Kidney tubule cell (primary cell): ENCODE measurements around the gene GNPTG.
A peak's percentile ranks its signal among the peaks of the same experiment; 100 is the strongest.

Experiments used
- DNase-seq: peaks from one replicate; pipeline ENCODE4 v3.0.0-alpha.2; 2018; ENCODE audit warnings: low spot score

Gene GNPTG

DNA sequence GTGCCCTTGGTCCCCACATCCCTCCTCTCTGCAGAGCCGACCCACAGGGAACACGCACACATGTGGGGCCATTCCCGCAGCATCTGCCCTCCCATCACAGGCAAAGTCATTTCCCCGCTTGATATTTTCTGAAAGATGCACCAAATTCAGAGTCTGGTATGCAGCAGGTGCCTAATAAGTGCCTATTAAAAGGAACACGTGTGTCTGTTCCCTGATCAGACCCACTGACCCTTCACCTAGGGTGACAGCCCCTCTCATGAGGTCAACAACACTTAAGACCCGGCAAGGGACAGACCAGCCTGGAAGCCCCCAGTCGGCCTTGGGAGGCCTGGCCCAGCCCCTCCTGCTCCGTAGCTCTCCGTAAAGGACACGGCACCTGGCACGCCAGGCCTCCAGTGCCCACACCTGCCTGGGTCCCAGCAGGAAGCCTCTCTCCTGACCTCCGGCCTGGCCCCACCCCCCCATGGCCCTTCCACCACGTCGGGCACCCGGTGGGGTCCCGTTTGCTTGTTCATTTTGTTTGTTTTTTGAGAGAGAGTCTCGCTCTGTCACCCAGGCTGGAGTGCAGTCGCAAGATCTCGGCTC lies 42.7 kb downstream of the GNPTG start:
- no peak for DNase-seq

DNA sequence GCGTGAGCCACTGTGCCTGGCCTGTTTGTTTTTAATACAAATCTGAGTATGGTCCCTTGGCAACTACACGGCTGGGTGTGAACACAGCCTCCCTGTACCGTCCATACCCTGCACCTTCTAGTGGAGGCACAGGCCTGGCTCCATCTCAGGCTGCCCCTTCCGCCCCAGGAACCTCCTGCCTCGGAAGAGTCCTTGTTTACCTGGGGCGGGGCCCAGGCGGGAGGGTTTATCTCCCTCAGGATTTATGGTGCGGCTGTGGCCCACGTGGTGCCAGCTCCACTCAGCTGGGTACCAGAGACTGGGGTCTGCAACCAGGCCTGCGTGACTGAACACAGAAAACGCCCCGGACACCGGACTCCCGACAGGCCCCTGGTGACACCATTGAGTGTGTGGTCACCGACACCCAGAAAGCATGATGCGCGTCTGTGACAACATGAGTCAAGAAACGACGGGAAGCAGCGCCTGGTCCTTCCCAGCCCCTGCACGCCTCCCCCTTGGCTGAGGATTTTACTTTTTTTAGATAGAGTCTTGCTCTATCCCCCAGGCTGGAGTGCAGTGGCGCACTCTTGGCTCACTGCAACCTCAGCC lies 43.8 kb downstream of the GNPTG start:
- DNase-seq, result no peak

- DNase-seq, result no peak
Measured at GRCh38 chr16:1397779-1398178, 46.0 kb downstream of the GNPTG start.

DNA sequence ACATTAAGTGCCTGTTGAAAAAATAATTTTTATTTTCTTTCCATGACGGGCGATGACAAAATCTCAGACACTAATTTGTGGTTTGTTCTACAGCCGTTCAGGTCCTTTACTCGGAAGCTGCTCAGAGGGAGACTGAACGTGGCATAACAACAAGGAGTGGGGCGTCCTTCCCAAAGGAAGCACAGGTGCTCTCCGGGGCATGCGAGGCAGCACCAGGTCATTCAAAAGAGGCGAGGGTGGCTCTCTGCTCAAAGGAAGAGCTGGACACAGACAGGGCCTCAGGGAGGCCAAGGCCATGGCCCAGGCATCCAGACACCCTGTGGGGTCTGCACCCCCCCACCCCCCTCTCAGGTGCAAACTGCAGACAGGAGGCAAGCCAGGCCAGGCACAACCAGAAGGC lies 46.6 kb downstream of the GNPTG start:
- DNase-seq, result no peak

DNA sequence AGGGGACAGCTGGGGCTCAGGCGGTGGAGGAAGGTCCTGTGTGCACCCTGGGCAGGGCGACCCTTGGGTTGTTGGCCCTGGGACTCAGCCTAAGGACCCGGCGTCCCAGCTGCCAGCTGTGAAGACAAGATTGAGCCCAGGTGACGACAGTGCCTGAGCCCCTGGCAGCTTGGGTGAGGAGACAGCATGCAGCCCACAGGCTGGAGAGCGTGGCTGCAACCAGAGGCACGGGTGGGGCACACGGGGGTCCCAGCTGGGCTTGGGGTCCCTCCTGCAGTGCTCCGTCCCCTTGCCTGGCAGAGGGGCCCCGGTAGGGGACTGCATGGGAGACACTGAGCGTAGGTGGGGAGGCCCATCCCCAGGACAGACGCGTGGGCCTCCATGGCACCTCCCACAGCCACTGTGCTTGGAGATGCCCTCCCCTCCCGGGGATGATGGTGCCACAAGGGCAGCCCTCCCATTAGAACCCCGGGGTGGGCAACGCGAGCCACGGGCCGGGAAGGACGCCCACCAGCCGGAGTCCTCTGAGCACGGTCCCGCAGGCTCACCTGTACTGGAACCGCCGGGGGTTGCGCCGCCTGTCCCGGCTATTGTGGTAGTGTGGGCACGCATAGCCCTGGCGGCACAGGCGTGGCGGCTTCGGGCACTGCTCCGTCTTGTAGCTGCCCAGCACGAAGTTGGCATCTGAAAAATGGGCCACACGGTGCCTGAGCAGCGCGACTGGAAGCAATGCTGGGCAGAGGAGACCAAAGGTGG lies 47.3 kb downstream of the GNPTG start:
- no peak for DNase-seq

DNA sequence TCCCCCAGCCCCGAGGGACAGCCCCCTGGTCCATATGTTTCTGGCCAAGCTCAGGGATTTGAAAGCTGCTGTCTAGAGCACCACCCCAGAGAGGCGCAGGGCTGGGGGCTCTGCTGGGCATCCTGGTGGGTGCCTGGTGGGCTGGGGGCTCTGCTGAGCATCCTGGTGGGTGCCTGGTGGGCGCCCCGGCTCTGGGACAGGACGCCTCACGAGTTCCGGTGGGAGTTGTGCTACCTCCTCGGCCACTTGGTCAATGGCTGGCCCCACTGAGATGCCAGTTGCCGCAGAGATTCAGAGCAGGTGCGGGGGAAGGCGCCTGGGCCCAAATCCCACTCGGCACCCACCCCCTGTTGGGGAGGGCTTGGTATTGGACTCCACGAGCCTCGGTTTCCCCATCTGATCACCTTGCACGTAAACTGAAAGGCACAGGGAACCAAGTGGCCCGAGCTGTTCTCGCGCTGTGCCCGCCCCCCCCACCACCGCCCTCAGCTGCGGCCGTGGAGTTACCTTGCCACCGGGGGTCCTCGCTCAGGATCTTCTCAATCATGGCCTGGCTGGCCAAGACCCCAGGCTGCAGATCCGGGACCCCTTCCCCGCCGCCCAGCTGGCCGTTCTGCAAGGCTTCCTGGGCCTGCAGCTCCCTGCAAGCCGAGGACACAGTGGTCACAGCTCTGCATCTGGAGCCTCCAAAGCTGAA lies 49.5 kb downstream of the GNPTG start:
- no peak for DNase-seq

DNA sequence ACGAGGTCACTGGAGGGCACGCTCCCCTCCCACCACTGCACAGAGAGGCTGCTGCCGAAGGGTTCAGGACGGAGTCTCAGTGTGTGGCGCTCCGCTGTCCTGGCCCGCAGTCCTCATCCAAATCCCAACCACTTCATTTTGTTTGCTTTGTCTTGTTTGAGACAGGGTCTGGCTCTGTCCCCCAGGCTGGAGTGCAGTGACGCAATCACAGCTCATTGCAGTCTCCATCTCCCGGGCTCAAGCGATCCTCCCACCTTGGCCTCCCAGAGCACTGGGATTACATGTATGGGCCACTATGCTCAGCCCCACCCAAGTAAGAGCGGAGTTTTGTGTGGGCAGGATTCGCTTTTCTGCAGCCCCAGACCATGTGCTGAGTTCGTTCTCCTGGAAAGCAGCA lies 50.0 kb downstream of the GNPTG start:
- no peak for DNase-seq

- DNase-seq, result no peak
Measured at GRCh38 chr16:1403036-1403435, 51.3 kb downstream of the GNPTG start.

DNA sequence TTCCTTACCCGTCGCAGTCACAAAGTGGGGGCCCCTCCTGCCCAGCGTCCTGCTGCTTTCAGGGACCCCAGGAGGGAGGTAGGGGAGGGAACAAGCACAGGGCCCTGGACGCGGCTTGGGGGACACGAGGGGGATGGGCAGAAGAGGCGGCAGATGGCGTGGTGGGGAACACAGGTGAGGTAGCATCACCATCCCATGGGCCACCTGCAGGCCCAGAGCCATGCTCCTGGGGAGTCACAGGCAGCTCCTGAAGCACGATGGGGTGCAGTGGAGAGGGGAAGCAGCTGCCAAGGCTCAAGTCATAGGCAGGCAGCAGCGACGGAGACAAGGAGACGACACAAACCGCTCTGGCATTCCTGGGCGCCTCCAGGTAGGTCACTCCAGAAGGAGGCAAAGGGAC lies 52.0 kb downstream of the GNPTG start:
- no peak for DNase-seq

DNA sequence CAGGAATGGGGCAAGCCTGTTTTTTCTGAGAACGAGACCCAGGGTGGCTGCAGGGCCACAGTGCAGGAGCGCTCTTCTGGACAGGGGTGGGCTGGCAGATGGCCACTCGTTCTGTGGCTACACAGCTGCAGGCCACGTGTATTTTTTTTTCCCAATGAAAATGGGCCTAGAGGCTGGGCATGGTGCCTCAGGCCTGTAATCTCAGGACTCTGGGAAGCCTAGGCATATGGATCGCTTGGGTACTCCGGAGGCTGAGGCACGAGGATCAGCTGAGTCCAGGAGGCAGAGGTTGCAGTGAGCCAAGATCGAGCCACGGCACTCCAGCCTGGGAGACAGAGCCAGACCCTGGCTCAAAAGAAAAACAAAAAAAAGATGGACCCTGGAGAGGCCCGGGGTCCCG lies 56.0 kb downstream of the GNPTG start:
- no peak for DNase-seq

GRCh38 chr16:1408171-1408837 lies 56.6 kb downstream of the GNPTG start:
- DNase-seq, result peak; percentile 80

GRCh38 chr16:1412847-1413246 lies 61.1 kb downstream of the GNPTG start:
- DNase-seq, result no peak
